AG04450 (cell line): ENCODE data around the gene NKTR. TPM values are rescaled to one million over a fixed set of nuclear protein-coding genes. Genes with fewer than 3 reads are reported as not detected.

Experiments used
- CTCF ChIA-PET: fragments of 300-600, 350-600 bp; formaldehyde crosslinking; extraction: SDS; loops from one replicate; lab custom pipeline; 2022; ENCODE audit warnings: antibody characterized with exemption, inconsistent platforms; lab: Charles Lee
- POLR2A ChIA-PET: fragments of 350-600 bp; formaldehyde crosslinking; extraction: SDS; loops from one replicate; lab custom pipeline; 2021; ENCODE audit warnings: antibody characterized with exemption, inconsistent platforms; lab: Yijun Ruan, JAX
- DNase-seq: peaks from one replicate; pipeline ENCODE4 v3.0.0-alpha.2; 2011; ENCODE audit warnings: low read depth, low spot score
- H3K27ac ChIP-seq: one replicate; pipeline ENCODE4 v1.5.1; 2012; ENCODE audit warnings: low read depth, low read length, control low read depth
- H3K27me3 ChIP-seq: one replicate; pipeline ENCODE4 v1.6.0; 2012; ENCODE audit warnings: low read length; ENCODE audit not compliant: control insufficient read depth, insufficient read depth
- H3K4me3 ChIP-seq: 2 replicates; pipeline ENCODE4 v1.5.1; 2011; ENCODE audit warnings: mild to moderate bottlenecking, low read depth, low read length, control low read depth
- H3K9me3 ChIP-seq: 2 replicates; pipeline ENCODE4 v1.5.1; 2012; ENCODE audit warnings: low read length; ENCODE audit not compliant: control insufficient read depth, insufficient read depth
- polyA plus RNA-seq: library from polyadenylated mRNA; depleted of rRNA; stranded (reverse); fragments of >200 nt; gene quantifications from 2 replicates; pipeline ENCODE4 v1.2.3, GENCODE V29; 2011
- TF ChIP-seq, protein P1 (sequence below): IDR thresholded peaks from 2 replicates; pipeline ENCODE4 v1.5.1; 2011; ENCODE audit warnings: low read depth, low read length, control low read depth, inconsistent platforms

NKTR gene
- polyA plus RNA-seq, 1 experiment, result 56.2 TPM

DNA sequence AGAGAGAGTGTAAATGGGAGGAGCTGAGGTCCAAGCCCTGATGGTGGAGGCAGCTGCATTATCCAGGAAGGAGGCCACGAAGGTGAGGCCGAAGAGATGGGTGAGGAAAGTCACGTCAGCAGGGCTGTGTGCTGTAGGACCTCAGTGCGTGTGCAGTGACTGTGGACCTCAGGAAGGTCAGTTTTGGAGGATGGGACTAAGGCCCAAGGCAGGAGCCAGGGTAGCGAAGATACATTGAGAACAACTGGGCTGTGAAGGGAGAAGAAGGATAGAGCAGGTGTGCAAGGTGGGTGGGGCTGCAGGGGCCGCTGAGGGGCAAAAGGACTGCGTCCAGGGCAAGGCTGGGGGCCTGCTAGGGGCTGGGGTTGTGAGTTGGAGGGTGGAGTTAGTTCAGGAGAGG lies 89.7 kb downstream of the NKTR start:
- H3K9me3 ChIP-seq, result peaks cover 12% of the 10 kb centered on the region; the same call in 1 of the 2 replicates
- TF ChIP-seq, protein P1, sequence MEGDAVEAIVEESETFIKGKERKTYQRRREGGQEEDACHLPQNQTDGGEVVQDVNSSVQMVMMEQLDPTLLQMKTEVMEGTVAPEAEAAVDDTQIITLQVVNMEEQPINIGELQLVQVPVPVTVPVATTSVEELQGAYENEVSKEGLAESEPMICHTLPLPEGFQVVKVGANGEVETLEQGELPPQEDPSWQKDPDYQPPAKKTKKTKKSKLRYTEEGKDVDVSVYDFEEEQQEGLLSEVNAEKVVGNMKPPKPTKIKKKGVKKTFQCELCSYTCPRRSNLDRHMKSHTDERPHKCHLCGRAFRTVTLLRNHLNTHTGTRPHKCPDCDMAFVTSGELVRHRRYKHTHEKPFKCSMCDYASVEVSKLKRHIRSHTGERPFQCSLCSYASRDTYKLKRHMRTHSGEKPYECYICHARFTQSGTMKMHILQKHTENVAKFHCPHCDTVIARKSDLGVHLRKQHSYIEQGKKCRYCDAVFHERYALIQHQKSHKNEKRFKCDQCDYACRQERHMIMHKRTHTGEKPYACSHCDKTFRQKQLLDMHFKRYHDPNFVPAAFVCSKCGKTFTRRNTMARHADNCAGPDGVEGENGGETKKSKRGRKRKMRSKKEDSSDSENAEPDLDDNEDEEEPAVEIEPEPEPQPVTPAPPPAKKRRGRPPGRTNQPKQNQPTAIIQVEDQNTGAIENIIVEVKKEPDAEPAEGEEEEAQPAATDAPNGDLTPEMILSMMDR, result no peak
- POLR2A ChIA-PET, result no interaction called here
- H3K27ac ChIP-seq, result no peak overlapping the region
- no peak for DNase-seq
- CTCF ChIA-PET, result no interaction called here
- no peak overlapping the region for H3K4me3 ChIP-seq
- peaks cover 47% of the 10 kb centered on the region for H3K27me3 ChIP-seq

DNA sequence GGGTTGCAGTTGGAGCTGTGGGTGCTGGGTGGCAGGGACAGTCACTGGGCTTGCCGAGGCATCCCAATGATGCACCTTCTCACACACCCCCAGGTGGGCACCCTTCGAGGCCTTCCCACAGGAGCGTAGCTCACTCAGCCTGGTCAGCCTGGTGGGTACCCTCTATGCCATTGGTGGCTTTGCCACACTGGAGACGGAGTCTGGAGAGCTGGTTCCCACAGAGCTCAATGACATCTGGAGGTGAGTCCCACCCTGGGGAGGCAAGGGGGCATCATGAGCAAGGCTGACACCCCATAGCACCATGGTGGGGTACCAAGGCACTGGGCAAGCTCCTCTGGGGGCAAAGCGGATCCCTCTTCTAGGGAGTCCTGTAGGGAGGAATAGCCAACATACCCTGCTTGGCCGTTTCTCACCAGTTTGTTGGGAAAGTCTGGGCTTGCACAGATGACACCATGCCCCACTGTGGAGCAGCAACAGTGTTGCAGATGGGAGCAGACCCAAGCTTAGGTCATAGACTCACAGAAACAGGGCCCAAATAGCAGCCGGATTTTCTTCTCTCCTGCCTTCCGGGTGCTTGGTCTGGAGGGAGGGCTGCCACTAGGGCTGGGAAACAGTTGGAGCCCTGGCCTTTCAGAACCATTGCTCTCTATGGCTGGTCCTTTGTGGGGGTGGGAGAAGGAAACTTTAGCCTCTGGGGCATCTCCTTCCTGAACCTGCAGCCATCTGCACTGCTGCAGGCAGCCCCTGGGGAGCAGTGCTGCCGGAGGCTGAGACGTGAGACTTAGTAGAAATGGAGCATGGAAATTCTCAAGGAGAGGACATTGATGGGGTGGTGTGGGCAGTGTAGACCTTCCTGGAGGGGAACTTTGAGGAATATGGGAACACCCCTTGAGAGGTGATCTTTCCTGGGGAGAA lies 90.5 kb downstream of the NKTR start:
- CTCF ChIA-PET, result no interaction called here
- Histone ChIP-seq H3K4me3 (no peak overlapping the region), H3K27ac (no peak overlapping the region), H3K27me3 (peaks cover 41% of the 10 kb centered on the region), H3K9me3 (peaks cover 6% of the 10 kb centered on the region; the same call in 1 of the 2 replicates)
- no peak for DNase-seq
- TF ChIP-seq, protein P1, result no peak
- POLR2A ChIA-PET, result no interaction called here

DNA sequence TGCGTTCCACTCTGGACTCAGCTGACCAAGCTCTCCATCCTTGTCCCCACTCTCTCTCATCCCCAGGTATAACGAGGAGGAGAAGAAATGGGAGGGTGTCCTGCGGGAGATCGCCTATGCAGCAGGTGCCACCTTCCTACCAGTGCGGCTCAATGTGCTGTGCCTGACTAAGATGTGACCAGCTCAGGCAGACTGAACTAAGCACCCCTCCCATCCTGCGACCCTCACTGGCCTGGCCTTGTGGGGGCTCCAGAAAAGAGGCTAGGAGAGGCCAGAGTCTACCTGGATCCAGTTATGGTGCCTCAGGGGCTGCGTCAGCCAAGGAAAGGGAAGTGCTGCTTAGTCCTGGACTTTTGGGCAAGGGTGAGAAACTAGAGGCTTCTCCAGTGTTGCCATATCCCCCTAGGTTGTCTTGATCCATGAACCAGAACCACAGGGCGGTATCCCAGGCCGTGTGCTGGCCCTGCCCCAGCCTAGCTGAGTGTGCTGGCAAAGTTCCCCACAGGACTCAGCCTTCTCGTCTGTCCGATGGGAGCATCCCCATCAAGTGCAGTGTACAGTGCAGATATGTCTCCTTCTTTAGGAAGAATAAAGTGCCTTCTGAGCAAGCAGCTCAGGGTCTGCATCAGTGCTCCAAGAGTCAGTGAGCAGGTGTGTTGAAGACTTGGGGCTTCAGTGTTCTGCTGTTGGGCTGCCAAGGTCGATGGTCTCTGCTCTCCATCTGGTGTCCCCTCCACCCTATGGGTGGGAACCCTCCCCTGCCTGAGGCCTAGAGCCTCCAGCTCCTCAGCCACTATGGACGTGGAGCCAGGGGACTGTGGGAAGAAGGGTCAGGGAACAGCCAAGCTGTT lies 91.6 kb downstream of the NKTR start:
- CTCF ChIA-PET, result no interaction called here
- TF ChIP-seq, protein P1, result no peak
- POLR2A ChIA-PET, result no interaction called here
- Histone ChIP-seq H3K4me3 (no peak overlapping the region), H3K9me3 (no peaks in the 10 kb centered on the region), H3K27ac (no peak overlapping the region), H3K27me3 (peaks cover 35% of the 10 kb centered on the region)
- no peak for DNase-seq

DNA sequence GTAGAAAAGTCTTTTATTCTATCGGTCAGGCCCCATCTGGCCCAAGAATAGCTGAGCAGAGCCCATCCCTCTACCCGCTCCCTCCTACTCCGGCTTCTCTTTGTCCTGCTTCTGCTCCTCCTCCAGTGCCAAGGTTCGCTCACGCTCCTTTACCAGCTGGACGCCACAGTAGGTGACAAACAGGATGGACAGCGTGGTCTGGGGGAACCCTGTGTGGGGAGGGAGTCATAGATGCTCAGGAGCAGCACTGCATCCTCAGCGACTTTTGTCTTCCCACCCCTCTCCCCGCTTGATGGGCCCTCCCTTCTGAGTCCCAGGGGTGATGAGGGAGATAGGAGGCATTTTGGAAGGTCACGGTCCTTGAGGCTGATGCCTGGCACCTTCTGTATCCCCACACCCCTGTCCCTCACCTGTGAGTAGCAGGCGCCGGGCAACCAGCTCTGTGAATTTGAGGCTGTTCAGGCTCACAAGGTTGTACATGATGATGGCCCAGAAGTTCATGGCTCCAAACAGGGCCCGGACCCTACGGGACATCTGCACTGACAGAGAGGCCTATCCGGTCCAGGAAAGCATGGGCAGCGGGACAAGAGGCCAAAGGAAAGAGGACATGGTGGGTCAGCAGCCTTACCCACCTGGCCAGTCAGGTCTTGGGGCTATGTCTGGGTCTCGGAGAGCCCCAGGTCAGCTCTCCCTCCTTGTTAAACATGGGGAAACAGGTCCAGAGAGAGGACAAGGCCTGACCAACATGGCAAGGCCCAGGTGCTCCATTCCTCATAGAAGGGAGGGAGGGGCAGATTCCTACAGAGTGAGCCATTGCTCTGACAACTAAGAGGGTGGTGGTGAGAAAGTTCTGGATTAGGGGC lies 92.4 kb downstream of the NKTR start:
- Histone ChIP-seq H3K27me3 (peaks cover 35% of the 10 kb centered on the region), H3K9me3 (no peaks in the 10 kb centered on the region), H3K27ac (no peak overlapping the region), H3K4me3 (no peak overlapping the region)
- CTCF ChIA-PET, result no interaction called here
- no peak for DNase-seq
- TF ChIP-seq, protein P1, result no peak
- POLR2A ChIA-PET, result no interaction called here
